Choroid plexus epithelial cell (primary cell): ENCODE results near the gene KRT76.

ENCODE experiments used
- DNase-seq: peaks from one replicate; pipeline ENCODE4 v3.0.0-alpha.2; 2010; ENCODE audit warnings: low read depth
- H3K4me3 ChIP-seq: 2 replicates; pipeline ENCODE4 v1.5.1; 2011; ENCODE audit warnings: low read depth, mild to moderate bottlenecking, control low read depth, low read length, moderate library complexity
- TF ChIP-seq, protein P1 (sequence below): conservative IDR thresholded peaks from 2 replicates; pipeline ENCODE4 v1.5.1; 2011; ENCODE audit warnings: low read depth, mild to moderate bottlenecking, control low read depth, inconsistent platforms, low read length, moderate library complexity

KRT76 gene

DNA sequence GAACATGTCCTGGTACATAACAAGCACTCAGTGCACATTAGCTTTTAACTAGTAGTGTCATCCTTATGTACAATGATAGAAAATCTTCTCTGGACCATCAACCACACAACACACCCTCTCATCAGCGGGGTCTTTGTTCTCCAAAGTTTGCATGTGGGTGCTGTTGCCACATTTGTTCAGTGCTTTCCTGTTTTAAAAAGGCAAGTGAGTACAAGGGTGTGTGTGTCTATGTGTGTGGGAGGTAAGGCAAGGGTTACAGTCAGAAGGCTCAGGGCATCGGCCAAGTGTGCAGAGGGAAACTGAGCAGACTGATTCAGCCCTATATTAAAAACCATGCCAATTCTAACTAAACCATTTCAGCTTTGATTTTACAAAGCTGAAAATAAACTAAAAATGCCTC lies 17.9 kb downstream of the KRT76 start:
- no peak for DNase-seq
- no peak overlapping the region for H3K4me3 ChIP-seq
- TF ChIP-seq, protein P1, sequence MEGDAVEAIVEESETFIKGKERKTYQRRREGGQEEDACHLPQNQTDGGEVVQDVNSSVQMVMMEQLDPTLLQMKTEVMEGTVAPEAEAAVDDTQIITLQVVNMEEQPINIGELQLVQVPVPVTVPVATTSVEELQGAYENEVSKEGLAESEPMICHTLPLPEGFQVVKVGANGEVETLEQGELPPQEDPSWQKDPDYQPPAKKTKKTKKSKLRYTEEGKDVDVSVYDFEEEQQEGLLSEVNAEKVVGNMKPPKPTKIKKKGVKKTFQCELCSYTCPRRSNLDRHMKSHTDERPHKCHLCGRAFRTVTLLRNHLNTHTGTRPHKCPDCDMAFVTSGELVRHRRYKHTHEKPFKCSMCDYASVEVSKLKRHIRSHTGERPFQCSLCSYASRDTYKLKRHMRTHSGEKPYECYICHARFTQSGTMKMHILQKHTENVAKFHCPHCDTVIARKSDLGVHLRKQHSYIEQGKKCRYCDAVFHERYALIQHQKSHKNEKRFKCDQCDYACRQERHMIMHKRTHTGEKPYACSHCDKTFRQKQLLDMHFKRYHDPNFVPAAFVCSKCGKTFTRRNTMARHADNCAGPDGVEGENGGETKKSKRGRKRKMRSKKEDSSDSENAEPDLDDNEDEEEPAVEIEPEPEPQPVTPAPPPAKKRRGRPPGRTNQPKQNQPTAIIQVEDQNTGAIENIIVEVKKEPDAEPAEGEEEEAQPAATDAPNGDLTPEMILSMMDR, result no peak

DNA sequence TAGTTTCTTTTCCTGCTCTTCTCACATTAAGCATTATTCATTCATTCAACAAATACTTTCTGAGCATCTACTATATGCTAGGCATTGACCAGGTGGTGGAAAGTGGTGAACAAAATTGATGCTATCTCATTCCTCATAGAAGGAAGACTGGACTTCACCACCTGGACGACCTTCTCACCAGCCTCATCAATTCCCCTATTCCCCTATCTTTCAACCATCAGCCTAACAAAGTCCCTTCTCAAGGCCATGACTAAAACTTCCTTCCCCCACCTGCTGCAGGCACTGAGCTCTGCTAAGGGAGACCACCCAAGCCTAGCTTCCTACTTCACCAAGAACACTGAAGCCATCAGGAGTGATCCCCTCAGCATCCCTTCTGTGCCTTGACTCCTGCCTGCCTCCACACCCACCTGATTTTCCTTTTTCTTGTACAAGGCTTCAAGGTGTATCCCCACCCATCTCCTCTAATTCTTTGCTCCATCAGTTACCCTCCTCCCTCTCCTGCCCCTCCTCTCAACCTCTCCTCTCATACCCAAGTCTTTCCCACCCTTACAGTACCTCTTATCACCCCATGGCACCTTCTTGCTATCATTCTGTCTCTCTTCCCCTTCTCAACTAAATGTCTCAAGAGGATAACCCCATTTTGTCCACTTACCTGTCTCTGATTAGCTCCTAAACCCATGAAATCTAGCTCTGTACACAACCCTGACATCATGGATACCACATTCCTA lies 19.5 kb downstream of the KRT76 start:
- no peak overlapping the region for H3K4me3 ChIP-seq
- no peak for DNase-seq
- TF ChIP-seq, protein P1, result no peak

DNA sequence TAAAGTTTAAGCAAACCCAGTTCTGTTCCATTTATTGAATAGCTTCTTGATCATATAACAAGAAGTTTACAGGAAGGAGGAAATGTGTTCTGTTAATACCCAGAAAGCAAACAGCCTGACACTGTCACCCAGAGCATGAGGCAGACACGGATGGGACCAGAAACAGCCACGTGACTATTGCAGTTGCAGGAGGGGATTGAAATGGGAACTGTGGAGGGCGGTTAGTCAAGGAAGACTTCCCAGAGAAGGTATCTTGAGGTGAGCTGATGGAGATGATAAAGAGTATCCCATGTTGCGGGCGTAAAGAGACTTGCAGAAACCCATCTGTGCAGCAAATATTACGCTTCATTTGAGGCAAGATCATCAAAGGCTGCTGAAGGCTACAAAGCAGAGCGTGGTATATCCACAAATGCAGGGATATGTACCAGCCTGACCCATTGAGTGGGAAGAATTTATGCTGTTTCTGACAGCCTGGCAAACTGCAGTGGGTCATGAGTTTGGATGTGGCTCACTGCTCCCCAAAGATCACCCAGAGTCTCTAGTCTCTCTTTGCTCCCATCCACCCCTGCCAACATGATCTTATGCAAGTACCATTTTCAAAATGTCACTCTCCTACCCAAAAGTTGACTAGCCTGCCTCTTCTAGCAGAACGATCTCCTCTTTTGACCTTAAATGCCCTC lies 20.7 kb downstream of the KRT76 start:
- TF ChIP-seq, protein P1, result no peak
- no peak for DNase-seq
- H3K4me3 ChIP-seq, result no peak overlapping the region

DNA sequence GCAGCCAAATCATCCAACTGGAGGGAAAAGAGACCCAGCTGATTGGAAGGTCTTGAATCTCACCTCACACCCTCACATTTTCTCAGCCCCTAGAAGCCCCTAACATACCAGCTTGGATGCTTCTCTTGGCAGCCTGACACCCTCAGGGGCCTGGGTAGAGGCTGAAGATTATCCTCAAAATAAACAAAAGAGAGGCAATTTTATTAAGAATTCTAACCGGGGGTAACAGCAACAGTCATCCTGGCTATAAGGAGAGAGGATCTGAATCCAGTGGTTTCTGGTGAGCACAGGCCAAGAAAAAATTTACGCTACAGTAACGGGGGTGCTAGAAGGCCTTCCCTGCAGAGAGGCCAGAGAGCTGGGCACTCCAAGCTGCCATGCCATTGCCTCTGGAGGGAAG lies 21.6 kb downstream of the KRT76 start:
- TF ChIP-seq, protein P1, result no peak

DNA sequence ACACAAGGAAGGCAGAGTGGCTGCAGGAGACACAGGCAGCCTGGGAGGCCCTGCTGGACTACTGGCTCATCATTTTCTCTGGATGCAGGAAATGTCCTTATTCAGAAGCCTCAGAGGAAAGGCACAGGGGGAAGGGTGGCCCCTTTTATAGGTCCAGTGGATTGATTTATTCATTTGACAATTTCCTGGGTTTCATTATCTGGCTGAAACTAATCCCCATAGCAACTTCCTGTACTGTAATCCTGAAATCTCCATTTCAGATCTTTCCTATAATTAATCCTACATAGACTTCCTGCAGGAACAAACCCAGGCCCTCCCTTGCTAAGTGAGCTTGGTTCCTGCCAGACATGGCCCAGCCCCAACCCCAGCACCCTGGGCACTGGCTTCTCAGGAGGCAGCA lies 23.0 kb downstream of the KRT76 start:
- H3K4me3 ChIP-seq, result no peak overlapping the region
- TF ChIP-seq, protein P1, result no peak
- DNase-seq, result no peak

More for the DNA sequence above, 21.6 kb downstream of the KRT76 start:
- DNase-seq, result no peak
- no peak overlapping the region for H3K4me3 ChIP-seq

DNA sequence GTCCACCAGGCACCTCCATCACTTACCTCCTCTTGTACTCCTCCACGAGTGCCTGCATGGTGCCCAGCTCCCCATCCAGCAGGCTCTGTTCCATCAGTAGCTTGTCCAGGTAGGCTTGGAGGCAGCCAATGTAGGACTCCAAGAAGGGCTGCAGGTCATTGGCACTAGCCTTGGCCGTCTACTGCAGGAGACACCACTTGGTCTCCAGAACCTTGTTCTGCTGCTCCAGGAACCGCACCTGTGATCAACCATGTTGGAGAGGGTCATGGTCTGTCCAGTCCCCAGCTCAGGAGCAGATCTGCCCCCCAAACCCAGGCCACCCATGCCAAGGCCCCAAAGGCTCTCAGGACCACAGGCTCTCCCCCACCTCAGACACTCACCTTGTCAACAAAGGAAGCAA lies 23.9 kb downstream of the KRT76 start:
- TF ChIP-seq, protein P1, result no peak
- no peak for DNase-seq
- no peak overlapping the region for H3K4me3 ChIP-seq

DNA sequence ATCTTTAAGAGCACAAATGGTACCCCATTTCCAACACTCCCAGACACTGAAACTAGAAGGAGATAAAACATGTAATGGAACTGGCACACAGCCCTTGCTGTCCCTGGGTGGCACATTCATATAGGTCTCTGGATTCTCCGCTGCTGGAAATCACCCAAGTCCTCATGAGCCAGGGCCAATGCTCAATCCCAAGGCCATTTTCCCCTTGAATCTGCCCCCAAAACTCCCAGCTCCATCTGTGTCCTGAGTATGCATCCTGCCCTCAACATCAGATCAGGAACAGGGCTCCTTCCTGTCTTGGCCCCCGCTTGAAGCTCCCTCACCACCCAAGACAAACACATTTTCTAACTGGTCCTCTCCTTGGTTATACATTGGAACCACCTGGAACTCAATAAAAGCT lies 24.6 kb downstream of the KRT76 start:
- no peak for DNase-seq
- H3K4me3 ChIP-seq, result no peak overlapping the region
- TF ChIP-seq, protein P1, result no peak
